ENCODE measurements around the gene ANKS1B. TPM values are rescaled to one million over a fixed set of nuclear protein-coding genes. Genes with fewer than 3 reads are reported as not detected.

Gene ANKS1B
- total and polyA plus RNA-seq, 4 donors, result 0.03 to 3.4 (median 0.53) TPM

GRCh38 chr12:99152337-99152736 is 832.4 kb downstream of the ANKS1B start:
- Histone ChIP-seq H3K36me3 (ENCODE audit: control insufficient read depth in 4 of 4, insufficient read depth in 3 of 4, low read depth in 1 of 4, low read length in 3 of 4) (no peaks in the 10 kb centered on the region), H3K9me3 (ENCODE audit: control insufficient read depth in 4 of 4, low read length in 3 of 4) (no peaks in the 10 kb centered on the region), H3K9ac (ENCODE audit: low read depth in 1 of 2, low read length in 2 of 2) (no peak overlapping the region), H3K4me3 (ENCODE audit: low read depth in 1 of 3, low read length in 3 of 3) (no peak overlapping the region), H3K27ac (ENCODE audit: low read depth in 1 of 2, low read length in 2 of 2) (no peak overlapping the region), H3K27me3 (ENCODE audit: control insufficient read depth in 4 of 4, insufficient read depth in 4 of 4, low read length in 3 of 4) (no peaks in the 10 kb centered on the region), H3K4me1 (ENCODE audit: control insufficient read depth in 4 of 4, insufficient read depth in 4 of 4, low read length in 3 of 4) (no peaks in the 10 kb centered on the region)
- TF ChIP-seq CTCF (IDR thresholded peaks at IDR 0.05; ENCODE audit: low read depth, low read length, missing input control) (no peak), FOXA1 (IDR thresholded peaks at IDR 0.05) (no peak), JUND (IDR thresholded peaks at IDR 0.05) (no peak), FOXA2 (IDR thresholded peaks at IDR 0.05) (no peak), ZBTB33 (IDR thresholded peaks at IDR 0.05) (no peak), GABPA (IDR thresholded peaks at IDR 0.05 in 1 of 2, conservative IDR thresholded peaks at IDR 0.05 in 1 of 2) (no peak), MAX (IDR thresholded peaks at IDR 0.05) (no peak), ATF3 (IDR thresholded peaks at IDR 0.05) (no peak), EGR1 (IDR thresholded peaks at IDR 0.05; ENCODE audit: low read depth in 2 of 2) (no peak)
- no peak for DNase-seq (ENCODE audit: low spot score)
- WGBS, result 62% methylated on average over 2 of the region's 2 CpGs

- Histone ChIP-seq H3K27me3 (ENCODE audit: control insufficient read depth in 4 of 4, insufficient read depth in 4 of 4, low read length in 3 of 4) (no peaks in the 10 kb centered on the region), H3K27ac (ENCODE audit: low read depth in 1 of 2, low read length in 2 of 2) (no peak overlapping the region), H3K9me3 (ENCODE audit: control insufficient read depth in 4 of 4, low read length in 3 of 4) (no peaks in the 10 kb centered on the region), H3K4me3 (ENCODE audit: low read depth in 1 of 3, low read length in 3 of 3) (no peak overlapping the region), H3K36me3 (ENCODE audit: control insufficient read depth in 4 of 4, insufficient read depth in 3 of 4, low read depth in 1 of 4, low read length in 3 of 4) (no peaks in the 10 kb centered on the region), H3K4me1 (ENCODE audit: control insufficient read depth in 4 of 4, insufficient read depth in 4 of 4, low read length in 3 of 4) (no peaks in the 10 kb centered on the region), H3K9ac (ENCODE audit: low read depth in 1 of 2, low read length in 2 of 2) (no peak overlapping the region)
- no peak for TF ChIP-seq EGR1 (IDR thresholded peaks at IDR 0.05; ENCODE audit: low read depth in 2 of 2)
- TF ChIP-seq JUND (IDR thresholded peaks at IDR 0.05), result no peak
- TF ChIP-seq REST (IDR thresholded peaks at IDR 0.05), result no peak
- no peak for TF ChIP-seq RAD21 (IDR thresholded peaks at IDR 0.05)
- TF ChIP-seq GABPA (IDR thresholded peaks at IDR 0.05 in 1 of 2, conservative IDR thresholded peaks at IDR 0.05 in 1 of 2), result no peak
- no peak for TF ChIP-seq SP1 (IDR thresholded peaks at IDR 0.05)
- TF ChIP-seq FOXA2 (IDR thresholded peaks at IDR 0.05), result no peak
- no peak for TF ChIP-seq CTCF (IDR thresholded peaks at IDR 0.05; ENCODE audit: low read depth, low read length, missing input control)
- no peak for TF ChIP-seq ATF3 (IDR thresholded peaks at IDR 0.05)
- TF ChIP-seq MAX (IDR thresholded peaks at IDR 0.05), result no peak
- no peak for DNase-seq (ENCODE audit: low spot score)
Observed at GRCh38 chr12:99151744-99152143, 833.0 kb downstream of the ANKS1B start.
